Measurements from ENCODE around the gene ASPHD2.

Gene ASPHD2

DNA sequence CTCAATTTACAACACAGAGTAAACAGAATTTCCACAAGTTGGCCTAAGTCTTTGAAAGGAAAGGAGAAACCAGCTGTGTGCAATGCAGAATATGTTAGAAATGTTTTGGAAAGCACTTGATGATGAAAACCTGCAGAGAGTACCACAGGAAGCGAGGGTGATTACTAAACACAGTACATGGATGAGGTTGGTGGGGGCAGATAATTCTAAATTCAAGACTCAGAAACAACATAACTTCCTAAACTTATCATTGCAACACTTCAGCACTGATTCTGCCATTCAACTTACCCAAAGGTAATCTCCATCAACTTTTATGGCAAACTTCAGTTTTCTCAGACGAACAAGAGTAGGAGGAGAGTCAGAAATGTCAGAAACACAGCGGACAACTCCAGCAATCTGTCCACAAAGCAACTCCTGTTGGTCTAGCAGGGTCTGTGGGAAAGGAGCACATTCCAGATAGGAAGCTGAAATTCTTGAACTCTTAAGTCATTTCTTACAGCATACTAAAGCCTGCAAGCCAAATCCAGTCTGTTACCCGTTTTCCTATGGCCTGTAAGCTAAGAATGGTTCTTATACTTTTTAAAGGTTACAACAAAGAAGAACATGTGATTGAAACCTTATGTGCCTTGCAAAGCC, 47.8 kb downstream of the ASPHD2 start:
- DNase-seq (ENCODE audit: low spot score), result peak; percentile 65

DNA sequence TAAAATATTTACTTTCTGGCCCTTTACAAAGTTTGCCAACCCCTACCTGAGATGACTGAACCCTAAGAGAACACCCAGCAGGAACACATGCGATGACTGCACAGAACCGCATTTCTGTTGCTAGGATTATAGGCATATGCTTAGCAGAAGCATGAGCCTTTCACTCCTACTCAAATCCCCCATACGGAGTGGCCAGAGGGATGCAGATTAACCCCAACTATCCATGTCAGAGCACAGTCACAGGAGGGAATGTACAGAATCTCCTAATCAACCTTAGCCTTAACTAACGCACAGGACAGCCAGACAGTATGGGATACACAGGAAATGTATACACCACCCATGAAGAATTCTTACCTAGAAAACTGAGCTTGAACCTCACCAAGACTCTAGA, 48.3 kb downstream of the ASPHD2 start:
- DNase-seq (ENCODE audit: low spot score), result no peak

DNA sequence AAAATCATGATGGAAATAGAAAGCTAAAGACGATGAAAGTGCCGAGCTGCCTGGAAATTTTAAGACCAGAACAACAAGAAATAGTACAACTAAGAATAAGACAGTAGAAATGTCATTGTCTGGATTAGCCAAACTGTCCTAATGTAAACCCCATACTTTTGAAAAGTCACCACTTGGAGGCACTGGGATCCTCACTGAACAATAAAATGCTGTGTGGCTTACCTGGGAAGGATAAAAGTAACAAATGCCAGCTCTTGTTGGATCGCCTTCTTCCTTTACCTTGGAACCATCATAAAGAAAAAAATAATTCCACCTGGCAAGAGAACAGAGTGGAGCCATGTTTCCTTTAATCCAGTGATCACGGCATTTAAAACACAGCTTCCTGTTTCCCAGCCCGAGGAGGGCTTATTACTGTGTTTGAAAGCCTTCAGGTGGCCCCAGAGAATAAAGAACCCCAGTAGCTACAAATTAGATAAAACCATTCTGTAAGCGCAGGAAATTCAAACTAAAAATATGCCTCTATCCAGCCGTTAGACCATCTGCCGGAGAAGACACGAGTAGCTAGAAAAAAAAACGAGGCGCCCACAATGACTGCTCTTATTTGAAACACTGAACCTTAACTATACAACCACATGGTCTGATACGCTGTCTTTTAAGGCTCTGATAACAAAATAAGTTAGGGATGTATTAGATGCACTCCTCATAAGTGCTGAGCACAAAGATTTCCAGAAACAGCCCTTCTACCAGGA, 50.2 kb downstream of the ASPHD2 start:
- DNase-seq (ENCODE audit: low spot score), result no peak

DNA sequence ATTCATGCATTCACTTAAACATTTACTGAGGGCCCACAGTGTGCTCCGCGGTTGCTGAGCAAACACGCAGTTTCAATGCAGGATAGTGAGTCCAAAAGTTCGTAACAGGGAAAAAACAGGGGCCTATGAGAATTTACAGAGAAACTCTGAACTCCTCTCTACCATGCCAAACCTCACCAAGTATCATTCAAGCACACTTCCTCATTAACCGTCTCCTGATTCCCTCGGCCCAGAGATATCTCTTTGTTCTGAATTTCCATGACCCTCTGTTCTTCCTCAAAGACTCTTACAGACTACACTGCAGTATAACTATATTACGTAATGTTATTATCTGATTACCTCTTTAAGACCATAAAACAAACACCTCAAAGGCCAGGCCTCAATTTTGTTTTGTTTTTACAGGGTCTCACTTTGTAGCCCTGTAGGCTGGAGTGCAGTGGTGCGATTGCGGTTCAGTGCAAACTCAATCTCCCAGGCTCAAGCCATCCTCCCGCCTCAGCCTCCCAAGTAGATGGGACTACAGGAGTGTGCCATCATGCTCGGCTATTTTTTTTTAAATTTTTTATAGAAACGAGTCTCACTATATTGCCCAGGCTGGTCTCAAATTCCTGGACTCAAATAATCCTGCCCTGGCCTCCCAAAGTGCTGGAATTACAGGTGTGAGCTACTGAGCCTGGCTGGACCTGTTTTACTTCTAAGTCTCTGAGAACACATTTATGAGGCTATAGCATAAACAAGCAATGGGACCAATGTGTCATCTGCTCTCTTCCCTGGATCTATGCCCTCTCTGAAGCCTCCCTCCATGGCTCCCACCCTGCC, 50.9 kb downstream of the ASPHD2 start:
- peak; percentile 30 for DNase-seq (ENCODE audit: low spot score)

DNA sequence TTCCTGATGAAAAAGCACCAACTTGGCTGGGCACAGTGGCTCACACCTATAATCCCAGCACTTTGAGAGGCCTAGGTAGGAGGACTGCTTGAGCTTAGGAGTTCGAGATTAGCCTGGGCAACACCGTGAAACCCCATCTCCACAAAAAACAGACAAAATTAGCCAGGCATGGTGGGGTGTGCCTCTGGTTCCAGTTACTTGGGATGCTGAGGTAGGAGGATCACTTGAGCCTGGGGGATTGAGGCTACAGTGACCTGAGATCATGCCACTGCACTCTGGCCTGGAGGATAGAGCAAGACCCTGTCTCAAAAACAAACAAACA, 51.5 kb downstream of the ASPHD2 start:
- no peak for DNase-seq (ENCODE audit: low spot score)

DNA sequence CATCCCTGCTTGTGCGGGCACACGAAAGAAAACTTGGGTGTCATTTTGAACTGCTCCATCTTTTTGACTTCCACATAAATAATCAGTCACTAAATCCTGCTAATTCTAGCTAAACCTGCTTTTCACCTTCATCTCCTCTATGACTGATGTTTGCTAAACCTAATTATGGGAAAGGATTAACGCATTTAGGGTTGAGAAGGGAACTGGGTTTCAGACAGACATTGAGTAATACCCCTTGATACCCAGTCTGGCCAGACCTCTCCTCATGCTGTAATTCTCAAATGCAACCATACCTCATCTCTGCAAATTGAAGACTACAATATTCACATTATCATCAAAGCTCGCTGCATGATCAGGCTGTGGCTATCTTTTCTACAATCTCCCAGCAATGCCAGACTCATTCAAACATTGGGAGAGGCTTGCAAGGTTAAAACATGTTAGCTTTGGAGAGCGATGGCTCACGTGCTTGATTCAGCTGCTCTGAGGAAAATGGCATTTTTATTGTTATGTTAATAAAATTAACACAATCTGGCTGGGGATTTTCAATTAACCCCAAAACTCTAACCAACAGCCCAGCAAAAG, 52.1 kb downstream of the ASPHD2 start:
- DNase-seq (ENCODE audit: low spot score), result no peak

DNA sequence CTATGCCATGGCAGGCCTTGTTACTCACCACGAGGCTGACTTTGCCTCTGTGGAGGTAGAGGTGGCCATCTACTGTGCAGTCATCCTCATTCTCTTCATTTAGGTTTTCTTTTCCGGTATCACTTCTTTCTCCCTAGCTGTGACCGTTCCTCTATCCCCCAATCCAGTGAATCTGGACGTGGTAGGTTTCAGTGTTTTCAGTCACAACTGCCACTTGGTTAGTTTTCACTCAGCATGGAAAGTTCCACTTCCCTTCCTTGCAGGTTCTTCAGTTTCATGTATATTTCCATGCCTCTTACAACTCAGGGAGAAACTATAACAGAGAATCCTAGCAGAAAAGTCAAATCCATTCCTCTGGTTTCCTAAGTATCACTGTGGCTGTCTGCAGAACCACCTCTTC, 52.6 kb downstream of the ASPHD2 start:
- no peak for DNase-seq (ENCODE audit: low spot score)

DNA sequence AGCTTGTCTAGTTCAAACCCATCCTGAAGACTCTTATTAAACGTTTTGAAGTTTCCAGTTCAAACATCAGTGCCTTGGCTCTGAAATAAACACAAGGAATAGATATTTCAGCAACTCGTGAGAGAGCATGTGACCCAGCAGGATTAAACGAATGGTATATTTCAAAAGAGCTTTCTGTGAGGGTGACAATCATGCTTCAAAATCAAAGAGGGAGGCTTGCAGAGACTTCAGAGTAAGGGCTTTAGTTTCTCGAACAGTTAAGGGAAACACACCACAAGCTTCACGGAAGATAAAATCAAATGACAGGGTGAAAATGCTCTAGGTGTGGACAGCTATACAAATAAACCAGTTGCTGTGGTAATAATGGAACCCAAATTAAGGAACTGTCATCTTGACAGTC, 53.1 kb downstream of the ASPHD2 start:
- no peak for DNase-seq (ENCODE audit: low spot score)

DNA sequence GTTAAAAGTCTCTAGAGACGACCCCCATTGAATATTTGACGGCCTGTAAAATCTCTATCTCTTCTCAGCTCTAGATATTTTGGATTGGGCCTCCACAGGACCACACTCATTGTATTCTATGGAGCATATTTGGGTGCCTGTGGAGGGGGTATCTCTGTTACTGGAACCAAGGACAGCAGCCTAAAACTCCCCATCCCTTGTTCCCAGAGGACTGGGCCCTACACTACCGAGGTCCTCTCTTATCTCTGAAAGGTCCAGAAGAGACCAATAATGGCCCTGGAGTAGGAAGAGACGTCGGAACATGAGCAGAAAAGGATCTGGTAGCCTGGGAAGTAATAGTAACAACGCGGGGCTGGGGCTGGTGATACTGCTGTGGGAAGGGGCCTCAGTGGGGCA, 54.0 kb downstream of the ASPHD2 start:
- DNase-seq (ENCODE audit: low spot score), result no peak

DNA sequence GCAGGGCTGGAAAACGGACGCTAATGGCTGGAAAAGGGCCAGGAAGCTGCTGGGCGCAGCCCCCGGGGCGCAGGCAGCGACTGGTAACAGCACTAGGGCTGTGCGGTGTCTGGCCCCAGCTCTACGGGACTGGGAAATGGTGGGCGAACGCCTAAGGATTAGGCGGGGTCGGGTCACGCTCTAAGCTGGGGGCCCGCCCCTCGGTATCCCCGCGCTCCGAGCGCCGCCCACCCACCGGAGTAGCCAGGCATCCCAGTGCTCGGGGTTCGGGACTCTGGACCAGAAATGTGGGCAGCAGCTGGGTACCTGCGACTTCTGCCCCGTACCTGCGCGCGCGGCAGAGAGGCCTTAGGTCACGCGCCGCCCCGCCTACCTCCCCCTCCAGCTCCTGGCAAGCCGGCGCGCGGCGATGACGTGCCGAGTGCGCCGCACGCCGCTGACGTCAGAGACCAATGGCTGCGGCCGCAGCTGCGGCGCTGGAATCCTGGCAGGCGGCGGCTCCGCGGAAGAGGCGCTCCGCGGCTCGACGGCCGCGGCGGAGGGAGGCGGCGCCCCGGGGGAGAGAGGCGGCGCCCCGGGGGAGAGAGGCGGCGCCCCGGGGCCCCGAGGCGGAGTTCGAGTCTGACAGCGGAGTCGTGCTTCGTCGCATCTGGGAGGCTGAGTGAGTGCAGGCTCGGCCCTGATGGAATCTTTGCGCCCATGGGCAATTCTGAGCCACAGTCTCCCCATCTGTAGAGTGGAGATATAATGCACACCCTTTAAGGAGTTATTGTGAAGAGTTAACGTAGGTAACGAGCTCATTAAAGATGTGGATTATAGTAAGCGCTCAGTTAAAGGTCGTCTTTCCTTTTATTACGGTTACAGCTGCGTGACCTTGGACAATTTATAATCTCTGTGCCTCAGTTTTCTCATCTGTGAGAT, 54.6 kb downstream of the ASPHD2 start, which contains the start of the genes HPS4 and SRRD:
TSS of gene HPS4 (minus strand) at position 345 of the 921 bp plus-strand sequence. CDS start 2,021 bp downstream, outside the sequence.
TSS of gene SRRD (plus strand) at position 439 of the 921 bp plus-strand sequence. CDS start at position 453, 14 bp downstream.
- DNase-seq (ENCODE audit: low spot score), result peak; percentile 91

DNA sequence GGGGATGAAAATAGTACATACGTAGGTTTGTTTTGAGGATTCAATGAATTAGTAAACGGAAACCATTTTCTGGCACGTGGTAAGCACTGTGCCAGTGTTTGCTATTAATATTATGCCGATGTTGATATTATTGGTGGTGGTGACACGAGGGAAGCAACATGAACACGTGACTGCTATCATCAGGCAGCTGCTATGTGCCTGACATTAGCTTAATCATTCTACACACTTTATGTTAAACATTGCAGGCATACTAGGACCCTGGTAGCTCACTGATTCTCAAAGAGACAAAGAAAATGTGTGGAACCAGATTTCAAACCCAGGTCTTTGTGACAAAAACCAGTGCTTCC, 55.3 kb downstream of the ASPHD2 start:
- no peak for DNase-seq (ENCODE audit: low spot score)

DNA sequence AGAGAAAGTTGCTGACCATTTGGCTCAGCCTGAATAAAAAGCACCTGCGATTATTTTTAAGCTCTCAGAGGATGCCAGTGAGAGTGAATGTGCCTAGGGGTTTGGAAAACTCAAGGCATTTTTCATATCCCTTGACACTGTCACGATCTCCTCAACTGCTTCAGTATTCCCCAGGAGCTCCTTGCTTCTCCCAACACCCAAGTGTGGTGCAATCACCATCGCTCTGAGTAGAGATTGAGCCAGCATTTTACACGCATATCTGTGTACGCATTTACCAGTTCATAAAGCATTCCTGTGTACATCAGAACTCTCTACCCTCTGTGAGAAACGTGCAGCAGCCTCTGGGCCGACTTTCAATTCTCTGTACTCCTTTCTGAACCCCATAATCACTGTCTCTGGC, 56.0 kb downstream of the ASPHD2 start:
- DNase-seq (ENCODE audit: low spot score), result no peak

DNA sequence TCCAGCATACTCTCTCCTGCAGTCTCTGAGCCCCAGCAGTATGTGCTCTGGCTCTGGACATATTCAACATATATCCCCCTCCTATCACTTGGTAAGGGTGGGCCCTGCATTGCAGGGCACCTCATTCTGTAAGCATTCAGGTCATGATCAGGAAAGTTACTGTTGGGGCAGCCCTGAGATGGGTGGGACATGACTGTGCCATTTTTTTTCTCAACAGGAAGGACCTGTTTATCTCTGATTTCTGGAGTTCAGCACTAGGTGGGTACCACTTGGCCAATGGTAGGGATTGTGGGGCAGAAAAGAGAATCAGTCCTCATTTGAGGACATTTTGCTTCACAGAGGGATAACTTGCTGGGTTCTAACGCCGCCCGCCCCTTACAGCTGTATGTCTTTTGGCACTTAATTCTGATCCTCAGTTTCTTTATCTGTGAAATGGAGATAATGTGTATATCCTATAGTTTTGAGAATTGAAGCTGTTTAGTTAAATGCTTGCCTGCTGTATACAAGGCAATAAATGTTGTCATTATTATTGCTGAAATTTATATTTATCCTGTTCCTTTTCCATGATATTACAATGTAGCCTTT, 56.8 kb downstream of the ASPHD2 start:
- no peak for DNase-seq (ENCODE audit: low spot score)

DNA sequence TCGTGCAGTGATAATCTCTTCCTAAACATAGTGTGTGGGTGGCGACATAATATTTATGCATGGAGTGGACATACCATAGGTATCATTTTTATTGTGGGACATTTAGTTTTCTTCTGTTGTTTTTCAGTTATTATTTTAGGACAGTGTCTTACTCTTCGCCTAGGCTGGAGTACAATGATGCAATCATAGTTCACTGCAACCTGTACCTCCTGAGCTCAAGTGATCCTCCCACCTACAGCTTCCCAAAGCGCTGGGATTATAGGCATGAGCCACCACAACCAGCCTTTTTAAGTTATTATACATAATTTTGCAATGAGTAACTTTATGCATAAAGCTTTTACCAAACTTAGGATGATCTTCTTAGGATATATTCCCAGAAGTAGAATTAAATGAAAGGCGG, 57.3 kb downstream of the ASPHD2 start:
- DNase-seq (ENCODE audit: low spot score), result no peak

DNA sequence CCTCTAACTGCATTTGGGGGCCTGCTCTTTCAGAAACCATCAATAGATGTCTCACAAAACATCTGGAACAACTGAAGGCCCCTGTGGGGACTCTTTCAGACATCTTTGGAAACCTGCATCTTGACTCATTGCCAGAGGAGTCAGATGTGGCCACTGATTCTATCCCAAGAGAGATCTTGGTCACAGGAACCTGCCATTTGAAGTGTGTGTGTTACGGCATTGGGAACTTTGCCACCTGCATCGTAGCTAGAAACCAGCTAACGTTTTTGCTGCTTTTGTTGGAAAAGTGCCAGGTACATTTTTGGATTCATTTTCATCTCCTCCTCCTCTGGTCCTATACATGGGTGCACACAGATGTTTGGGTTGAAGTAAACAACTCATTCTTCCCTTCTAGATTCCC, 58.9 kb downstream of the ASPHD2 start:
- DNase-seq (ENCODE audit: low spot score), result no peak

DNA sequence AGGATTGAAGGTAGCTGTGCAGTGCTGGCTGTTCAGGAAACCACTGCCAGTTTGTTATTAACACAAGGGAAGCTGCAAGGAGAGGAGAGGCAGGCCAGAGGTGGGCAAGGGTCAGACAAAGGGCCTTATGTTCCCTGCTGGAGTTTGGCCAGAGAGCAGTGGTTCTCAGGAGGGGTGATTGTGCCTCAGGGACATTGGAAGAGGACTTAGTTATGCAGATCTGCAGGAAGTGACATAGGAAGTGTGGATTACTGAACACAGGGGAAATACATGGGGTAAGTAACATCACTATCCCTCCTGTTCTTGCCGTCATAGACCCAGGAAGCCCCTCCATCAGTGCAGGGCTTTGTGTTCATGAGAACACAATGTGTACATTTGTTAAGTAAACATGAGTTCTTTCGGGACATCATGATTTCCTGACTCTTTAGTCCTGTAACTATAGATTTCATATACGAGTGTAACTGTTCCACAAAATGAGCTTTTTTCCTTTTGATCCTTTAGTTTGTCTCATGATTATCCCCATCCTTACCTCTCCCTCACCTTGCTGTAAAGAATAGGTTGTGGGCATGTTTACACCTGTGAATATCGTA, 60.5 kb downstream of the ASPHD2 start:
- DNase-seq (ENCODE audit: low spot score), result peak; percentile 44

DNA sequence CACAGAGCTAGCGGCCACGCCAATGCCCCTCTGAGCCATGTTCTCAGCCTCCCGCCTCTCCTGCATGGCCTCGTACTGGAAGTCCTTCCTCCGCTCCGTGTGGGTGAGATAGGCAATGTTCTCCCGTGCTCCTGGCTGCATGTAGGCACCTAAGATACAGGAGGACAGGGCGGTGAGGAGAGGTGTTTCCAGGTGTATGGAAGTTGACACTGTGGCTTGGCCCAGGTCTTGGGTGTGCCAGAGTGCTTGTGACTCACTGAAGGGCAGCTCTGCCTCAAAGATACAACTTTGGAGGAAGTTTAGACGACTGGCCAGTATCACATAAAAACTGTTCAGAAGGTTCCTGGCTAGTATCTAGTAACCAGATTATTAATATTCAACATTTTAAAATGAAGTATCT, 63.2 kb downstream of the ASPHD2 start:
- DNase-seq (ENCODE audit: low spot score), result no peak

DNA sequence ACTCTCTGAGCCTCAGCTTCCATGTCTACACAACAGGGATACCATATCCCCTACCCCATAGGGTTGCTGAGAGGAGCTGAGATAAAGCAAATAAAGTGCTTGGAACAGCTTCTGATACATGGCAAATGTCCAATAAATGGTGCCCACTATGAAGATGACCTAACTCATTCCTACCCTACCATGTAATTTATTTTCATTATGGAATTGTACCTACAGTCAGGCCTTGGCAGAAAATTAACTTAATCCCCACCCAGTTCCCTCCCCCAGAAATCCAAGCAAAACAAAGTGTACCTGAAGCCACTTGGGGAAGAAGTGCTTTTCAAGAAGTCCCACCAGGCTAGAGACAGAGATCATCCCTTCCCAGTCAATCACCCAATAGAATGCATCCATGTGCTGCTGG, 65.4 kb downstream of the ASPHD2 start:
- DNase-seq (ENCODE audit: low spot score), result peak; percentile 63

Measured in kidney tubule cell (primary cell).